Hepatocyte (in vitro differentiated cells): ENCODE data around the gene NAT14. TPM values are rescaled to one million over a fixed set of nuclear protein-coding genes. Genes with fewer than 3 reads are reported as not detected.
A peak's percentile ranks its signal among the peaks of the same experiment; 100 is the strongest.

ENCODE experiments used
- DNase-seq: peaks from one replicate; pipeline ENCODE4 v3.0.0-alpha.2; 2016; ENCODE audit warnings: low spot score
- H2AFZ ChIP-seq: fragments of 200-600 bp; sonication (generic); 2 replicates; pipeline ENCODE4 v1.6.0; 2016; ENCODE audit warnings: antibody characterized with exemption, mild to moderate bottlenecking
- H3K27ac ChIP-seq: fragments of 200-600 bp; sonication (generic); 2 replicates; pipeline ENCODE4 v1.5.1; 2016; ENCODE audit warnings: mild to moderate bottlenecking
- H3K27me3 ChIP-seq: fragments of 200-600 bp; sonication (generic); 2 replicates; pipeline ENCODE4 v1.6.1; 2016
- H3K36me3 ChIP-seq: fragments of 200-600 bp; sonication (generic); replicated peaks from 2 replicates; pipeline ENCODE4 v1.5.1; 2016; ENCODE audit warnings: low read depth; ENCODE audit not compliant: insufficient read depth
- H3K4me1 ChIP-seq: fragments of 200-600 bp; sonication (generic); 2 replicates; pipeline ENCODE4 v1.5.1; 2016; ENCODE audit warnings: mild to moderate bottlenecking, moderate library complexity; ENCODE audit not compliant: insufficient read depth
- H3K4me2 ChIP-seq: fragments of 200-600 bp; sonication (generic); 2 replicates; pipeline ENCODE4 v1.6.0; 2016
- H3K4me3 ChIP-seq: fragments of 200-600 bp; sonication (generic); 2 replicates; pipeline ENCODE4 v1.5.1; 2016; ENCODE audit warnings: mild to moderate bottlenecking
- H3K79me2 ChIP-seq: fragments of 200-600 bp; sonication (generic); 2 replicates; pipeline ENCODE4 v1.6.0; 2017; ENCODE audit warnings: mild to moderate bottlenecking
- H3K9me2 ChIP-seq: fragments of 200-600 bp; sonication (generic); replicated peaks from 2 replicates; pipeline ENCODE4 v1.6.0; 2017; ENCODE audit warnings: mild to moderate bottlenecking; ENCODE audit not compliant: insufficient read depth
- H3K9me3 ChIP-seq: fragments of 200-600 bp; sonication (generic); 2 replicates; pipeline ENCODE4 v1.5.1; 2016; ENCODE audit warnings: low read depth, mild to moderate bottlenecking
- H4K20me1 ChIP-seq: fragments of 200-600 bp; sonication (generic); 2 replicates; pipeline ENCODE4 v1.6.0; 2016; ENCODE audit warnings: mild to moderate bottlenecking; ENCODE audit not compliant: insufficient read depth, poor library complexity, severe bottlenecking
- EZH2 ChIP-seq: fragments of 200-600 bp; sonication (generic); IDR thresholded peaks from 2 replicates; pipeline ENCODE4 v1.6.1; 2016; ENCODE audit warnings: antibody characterized with exemption, mild to moderate bottlenecking, borderline replicate concordance
- EZH2phosphoT487 ChIP-seq: fragments of 200-600 bp; sonication (generic); IDR thresholded peaks from one replicate; pipeline ENCODE4 v1.6.1; 2018; ENCODE audit warnings: antibody characterized with exemption, mild to moderate bottlenecking, low read depth, moderate library complexity; ENCODE audit not compliant: unreplicated experiment, severe bottlenecking
- WGBS: methylation state at CpG from one replicate; pipeline ENCODE4 v1.1.6; 2016; ENCODE audit warnings: low lambda C conversion rate; ENCODE audit errors: missing lambda C conversion rate; 5-methylcytosine and 5-hydroxymethylcytosine counted together
- polyA plus RNA-seq: library from polyadenylated mRNA; unstranded; fragments of >200 nt; fragmentation: Nextera tagmentation; extraction: Ambion mirVana; gene quantifications from 2 replicates; pipeline ENCODE4 v1.2.1, GENCODE V29; 2016
- total RNA-seq: library from RNA; depleted of rRNA; stranded (reverse); fragments of >200 nt; gene quantifications from 2 replicates; pipeline ENCODE4 v1.2.3, GENCODE V29; 2014
- TF ChIP-seq, protein P1 (sequence below): fragments of 200-600 bp; sonication (generic); IDR thresholded peaks from 2 replicates; pipeline ENCODE4 v1.5.1; 2016; ENCODE audit warnings: antibody characterized with exemption, mild to moderate bottlenecking; ENCODE audit not compliant: poor library complexity

Gene NAT14
- total and polyA plus RNA-seq, 2 experiments from 2014 or later = 22.3 to 40.3 TPM

DNA sequence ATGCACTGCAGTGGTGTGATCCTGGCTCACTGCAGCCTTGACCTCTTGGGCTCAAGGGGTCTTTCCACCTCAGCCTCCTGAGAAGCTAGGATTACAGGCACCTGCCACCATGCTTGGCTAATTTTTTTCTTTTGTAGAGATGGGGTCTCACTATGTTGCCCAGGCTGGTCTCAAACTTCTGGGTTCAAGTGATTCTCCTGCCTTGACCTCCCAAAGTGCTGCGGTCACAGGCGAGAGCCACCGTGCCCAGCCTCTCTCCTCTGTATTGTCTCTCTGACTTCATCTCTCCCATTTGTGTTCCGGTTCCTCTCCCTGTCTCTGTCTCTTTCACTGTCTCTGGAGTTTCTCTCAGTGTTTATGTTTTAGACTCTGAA lies 18.8 kb upstream of the NAT14 start:
- no peaks in the 10 kb centered on the region for H3K79me2 ChIP-seq
- WGBS = 91% methylated on average over 4 of the region's 4 CpGs
- no peak overlapping the region for H3K27ac ChIP-seq
- DNase-seq = no peak
- H3K9me3 ChIP-seq = no peaks in the 10 kb centered on the region
- TF ChIP-seq, protein P1, sequence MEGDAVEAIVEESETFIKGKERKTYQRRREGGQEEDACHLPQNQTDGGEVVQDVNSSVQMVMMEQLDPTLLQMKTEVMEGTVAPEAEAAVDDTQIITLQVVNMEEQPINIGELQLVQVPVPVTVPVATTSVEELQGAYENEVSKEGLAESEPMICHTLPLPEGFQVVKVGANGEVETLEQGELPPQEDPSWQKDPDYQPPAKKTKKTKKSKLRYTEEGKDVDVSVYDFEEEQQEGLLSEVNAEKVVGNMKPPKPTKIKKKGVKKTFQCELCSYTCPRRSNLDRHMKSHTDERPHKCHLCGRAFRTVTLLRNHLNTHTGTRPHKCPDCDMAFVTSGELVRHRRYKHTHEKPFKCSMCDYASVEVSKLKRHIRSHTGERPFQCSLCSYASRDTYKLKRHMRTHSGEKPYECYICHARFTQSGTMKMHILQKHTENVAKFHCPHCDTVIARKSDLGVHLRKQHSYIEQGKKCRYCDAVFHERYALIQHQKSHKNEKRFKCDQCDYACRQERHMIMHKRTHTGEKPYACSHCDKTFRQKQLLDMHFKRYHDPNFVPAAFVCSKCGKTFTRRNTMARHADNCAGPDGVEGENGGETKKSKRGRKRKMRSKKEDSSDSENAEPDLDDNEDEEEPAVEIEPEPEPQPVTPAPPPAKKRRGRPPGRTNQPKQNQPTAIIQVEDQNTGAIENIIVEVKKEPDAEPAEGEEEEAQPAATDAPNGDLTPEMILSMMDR = no peak
- TF ChIP-seq EZH2phosphoT487 (no peak), EZH2 (no peak)
- H3K9me2 ChIP-seq = no peaks in the 10 kb centered on the region
- H2AFZ ChIP-seq = no peak overlapping the region
- no peaks in the 10 kb centered on the region for H3K27me3 ChIP-seq
- no peak overlapping the region for H3K4me3 ChIP-seq
- no peaks in the 10 kb centered on the region for H4K20me1 ChIP-seq
- H3K36me3 ChIP-seq = no peaks in the 10 kb centered on the region
- no peak overlapping the region for H3K4me2 ChIP-seq
- H3K4me1 ChIP-seq = peaks cover 4% of the 10 kb centered on the region

DNA sequence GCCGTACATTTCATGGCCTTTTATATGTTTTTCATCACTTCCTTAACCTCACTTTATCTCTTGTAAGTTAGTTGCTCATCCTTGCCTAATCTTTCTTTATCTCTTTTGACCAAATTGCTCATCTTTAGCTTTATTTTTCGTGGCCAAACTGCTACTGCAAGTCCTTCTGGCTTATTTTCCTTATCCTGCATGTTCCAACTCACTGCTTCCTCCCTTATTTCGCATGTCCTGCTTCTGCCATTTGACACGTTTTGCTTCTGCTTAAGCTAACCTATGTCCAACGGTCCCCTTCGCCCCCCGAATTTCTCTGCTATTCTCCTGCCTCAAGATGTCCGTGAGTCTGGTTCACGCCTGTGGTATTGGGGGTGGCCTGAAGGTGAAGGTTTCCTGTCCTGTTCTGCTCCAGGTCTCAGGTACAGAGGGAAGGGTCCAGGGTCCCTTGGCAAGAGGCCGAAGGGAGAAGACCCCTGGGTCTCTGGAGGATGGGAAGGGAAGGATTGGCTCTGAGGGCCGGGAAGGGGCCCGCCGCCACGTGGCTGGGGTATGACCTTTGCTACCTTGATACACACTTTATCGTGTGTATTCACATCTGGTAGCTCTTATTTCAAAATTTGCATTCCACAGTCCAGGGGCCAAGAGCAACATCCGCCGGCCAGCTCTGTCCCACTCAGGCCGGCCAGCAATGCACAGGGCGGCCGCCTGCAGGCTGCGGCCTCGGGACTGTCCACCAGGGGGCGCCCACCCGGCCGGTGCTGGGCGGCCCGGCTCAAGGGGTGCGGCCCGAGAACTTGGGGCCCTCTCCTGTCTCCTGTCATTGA lies 17.5 kb upstream of the NAT14 start:
- Histone ChIP-seq H3K27me3 (no peaks in the 10 kb centered on the region), H3K4me2 (no peak overlapping the region), H3K79me2 (no peaks in the 10 kb centered on the region), H4K20me1 (no peaks in the 10 kb centered on the region), H2AFZ (no peak overlapping the region), H3K9me3 (no peaks in the 10 kb centered on the region), H3K4me3 (no peak overlapping the region), H3K36me3 (no peaks in the 10 kb centered on the region), H3K27ac (no peak overlapping the region), H3K4me1 (peaks cover 4% of the 10 kb centered on the region), H3K9me2 (no peaks in the 10 kb centered on the region)
- peak; percentile 76 for DNase-seq
- WGBS = 41% methylated on average over 29 of the region's 29 CpGs
- TF ChIP-seq EZH2 = no peak
- TF ChIP-seq, protein P1 = peak; percentile 98

DNA sequence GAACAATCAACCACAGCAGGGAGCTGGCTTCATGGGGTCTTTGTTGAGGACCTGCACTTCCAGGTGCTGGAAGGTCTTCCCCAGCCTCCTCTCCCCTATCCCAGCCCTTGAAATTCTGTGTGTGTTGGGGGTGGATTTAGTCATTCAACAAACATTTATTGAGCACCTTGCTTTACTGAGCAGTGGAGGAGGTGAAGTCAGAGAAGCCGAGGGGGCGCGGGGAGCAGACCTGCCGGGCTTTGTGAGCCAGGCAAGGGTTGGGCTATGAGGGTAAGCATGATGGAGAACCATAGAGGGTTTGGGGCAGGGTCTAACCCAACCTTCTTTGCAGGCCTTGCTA lies 17.0 kb upstream of the NAT14 start:
- Histone ChIP-seq H3K27me3 (no peaks in the 10 kb centered on the region), H4K20me1 (no peaks in the 10 kb centered on the region), H3K9me3 (no peaks in the 10 kb centered on the region), H3K36me3 (no peaks in the 10 kb centered on the region), H3K4me2 (no peak overlapping the region), H3K4me1 (peaks cover 4% of the 10 kb centered on the region), H3K79me2 (no peaks in the 10 kb centered on the region), H3K9me2 (no peaks in the 10 kb centered on the region), H3K4me3 (no peak overlapping the region), H2AFZ (no peak overlapping the region), H3K27ac (no peak overlapping the region)
- no peak for DNase-seq
- TF ChIP-seq, protein P1 = no peak
- TF ChIP-seq EZH2phosphoT487 (no peak), EZH2 (no peak)
- 42% methylated on average over 4 of the region's 4 CpGs for WGBS
